HL-60 (cell line): ENCODE measurements around the gene RIMS3.

Experiments used
- CTCF ChIP-seq: IDR thresholded peaks from one replicate; pipeline ENCODE4 v1.5.1; 2011; ENCODE audit warnings: low read length, control low read depth, inconsistent platforms; ENCODE audit not compliant: insufficient read depth
- POLR2AphosphoS5 ChIP-seq: IDR thresholded peaks from 2 replicates; pipeline ENCODE4 v1.6.1; 2012; ENCODE audit warnings: low read depth

- TF ChIP-seq CTCF = no peak
- no peak for TF ChIP-seq POLR2AphosphoS5
Observed at GRCh38 chr1:40704817-40705733, 39.6 kb upstream of the RIMS3 start.
